GM21360 (cell line): ENCODE data around the gene PARD6B.
"Not testable (repeated sequence)": the region's sequence is repeated elsewhere in the genome, so short reads cannot be mapped to it uniquely, and the experiment has no call there.

Experiments
- ATAC-seq: cut with Tn5 transposase; IDR thresholded peaks from one replicate; pipeline ENCODE4 v1.9.1; 2021; ENCODE audit warnings: mild to moderate bottlenecking, moderate library complexity; ENCODE audit not compliant: unreplicated experiment

PARD6B gene, protein sequence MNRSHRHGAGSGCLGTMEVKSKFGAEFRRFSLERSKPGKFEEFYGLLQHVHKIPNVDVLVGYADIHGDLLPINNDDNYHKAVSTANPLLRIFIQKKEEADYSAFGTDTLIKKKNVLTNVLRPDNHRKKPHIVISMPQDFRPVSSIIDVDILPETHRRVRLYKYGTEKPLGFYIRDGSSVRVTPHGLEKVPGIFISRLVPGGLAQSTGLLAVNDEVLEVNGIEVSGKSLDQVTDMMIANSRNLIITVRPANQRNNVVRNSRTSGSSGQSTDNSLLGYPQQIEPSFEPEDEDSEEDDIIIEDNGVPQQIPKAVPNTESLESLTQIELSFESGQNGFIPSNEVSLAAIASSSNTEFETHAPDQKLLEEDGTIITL

DNA sequence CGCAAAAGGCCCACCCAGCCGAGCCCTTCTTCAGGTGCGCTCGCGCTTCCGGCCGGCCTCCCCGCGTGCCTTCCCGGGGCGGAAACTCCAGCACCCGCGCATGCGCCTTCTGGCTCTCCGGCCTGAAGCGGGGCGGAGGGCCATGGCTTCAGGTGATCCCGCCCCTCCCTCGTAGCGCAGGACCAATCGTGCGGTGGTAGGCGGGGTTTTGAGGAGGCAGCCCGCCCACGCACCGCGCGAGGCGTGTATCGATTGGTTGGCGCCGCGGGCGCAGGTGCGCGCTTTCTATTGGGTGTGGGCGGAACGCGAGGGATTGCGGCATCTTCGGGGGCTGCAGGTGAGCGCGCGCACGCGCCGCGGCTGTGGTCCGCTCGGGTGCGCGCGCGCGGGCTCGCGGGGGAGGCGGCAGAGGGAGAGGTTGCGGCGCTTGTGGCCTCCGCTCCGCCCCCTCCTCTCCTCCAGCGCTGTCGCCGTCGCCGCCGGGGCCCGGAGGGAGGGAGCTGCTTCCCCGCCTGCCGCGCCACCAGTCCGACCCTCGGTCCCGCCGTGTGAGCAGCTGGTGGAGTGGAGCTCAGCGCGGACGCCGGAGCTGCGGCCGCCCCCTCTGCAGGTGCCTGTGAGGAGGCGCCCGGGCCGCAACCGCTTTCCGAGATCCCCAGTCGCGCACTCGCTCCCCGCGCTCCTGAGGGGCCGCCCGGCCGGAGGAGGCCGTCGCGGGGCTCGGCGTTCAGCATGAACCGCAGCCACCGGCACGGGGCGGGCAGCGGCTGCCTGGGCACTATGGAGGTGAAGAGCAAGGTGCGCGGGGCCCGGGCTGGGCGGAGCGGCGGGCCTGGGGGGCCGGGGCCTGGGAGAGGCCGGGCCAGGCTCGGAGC lies at the start of gene PARD6B:
Gene PARD6B (plus strand): TSS at position 526 of the 875 bp plus-strand sequence. CDS start 207 bp downstream, at position 733.
- peak; percentile 74 for ATAC-seq

DNA sequence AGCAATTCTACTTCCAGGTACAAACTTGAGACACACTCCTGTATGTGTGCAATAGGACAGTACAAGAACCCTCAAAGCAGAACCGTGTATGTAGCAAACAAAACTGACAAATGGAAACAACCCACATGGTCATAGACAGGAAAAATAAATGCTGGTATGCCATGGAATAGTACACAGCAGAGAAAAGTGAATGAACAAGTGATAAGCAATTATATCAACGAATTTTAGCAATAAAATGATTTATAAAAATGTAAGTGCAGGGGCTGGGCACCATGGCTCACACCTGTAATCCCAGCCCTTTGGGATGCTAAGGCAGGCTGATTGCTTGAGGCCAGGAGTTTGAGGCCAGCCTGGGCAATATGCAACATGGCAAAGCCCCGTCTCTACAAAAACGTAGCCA lies 49.3 kb upstream of the PARD6B start:
- ATAC-seq: no peak

DNA sequence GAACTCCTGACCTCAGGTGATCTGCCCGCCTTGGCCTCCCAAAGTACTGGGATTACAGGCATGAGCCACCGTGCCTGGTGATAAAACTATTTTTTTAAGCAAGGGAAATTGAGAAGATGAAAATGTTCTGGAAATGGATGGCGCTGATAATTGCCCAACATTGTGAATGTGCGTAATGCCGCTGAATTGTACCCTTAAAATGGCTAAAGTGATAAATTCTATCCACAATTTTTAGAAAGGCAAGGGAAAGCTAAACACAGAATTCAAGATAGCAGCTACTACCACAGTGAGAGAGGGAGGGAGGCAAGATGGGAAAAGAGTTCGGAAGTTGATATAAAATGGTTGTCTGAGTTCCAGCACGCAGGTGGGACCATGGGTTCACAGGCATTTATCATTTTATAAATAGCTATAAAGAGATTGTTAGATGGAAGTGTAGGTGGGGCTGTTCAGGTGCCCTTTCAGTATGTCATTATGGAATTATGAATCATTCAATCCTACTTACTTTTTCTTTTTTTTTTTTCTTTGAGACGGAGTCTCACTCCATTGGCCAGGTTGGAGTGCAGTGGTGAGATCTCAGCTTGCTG lies 48.3 kb upstream of the PARD6B start:
- no peak for ATAC-seq

DNA sequence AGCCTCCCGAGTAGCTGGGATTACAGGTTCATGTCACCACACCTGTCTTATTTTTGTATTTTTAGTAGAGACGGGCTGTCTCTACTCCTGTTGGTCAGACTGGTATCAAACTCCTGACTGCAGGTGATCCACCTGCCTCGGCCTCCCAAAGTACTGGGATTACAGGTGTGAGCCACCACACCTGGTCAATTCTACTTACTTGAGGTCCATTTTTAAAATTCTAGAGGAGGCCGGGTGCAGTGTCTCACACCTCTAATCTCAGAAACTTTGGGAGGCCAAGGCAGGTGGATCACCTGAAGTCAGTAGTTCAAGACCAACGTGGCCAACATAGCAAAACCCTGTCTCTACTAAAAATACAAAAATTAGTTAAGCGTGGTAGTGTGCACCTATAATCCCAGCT lies 47.8 kb upstream of the PARD6B start:
- ATAC-seq: no peak

DNA sequence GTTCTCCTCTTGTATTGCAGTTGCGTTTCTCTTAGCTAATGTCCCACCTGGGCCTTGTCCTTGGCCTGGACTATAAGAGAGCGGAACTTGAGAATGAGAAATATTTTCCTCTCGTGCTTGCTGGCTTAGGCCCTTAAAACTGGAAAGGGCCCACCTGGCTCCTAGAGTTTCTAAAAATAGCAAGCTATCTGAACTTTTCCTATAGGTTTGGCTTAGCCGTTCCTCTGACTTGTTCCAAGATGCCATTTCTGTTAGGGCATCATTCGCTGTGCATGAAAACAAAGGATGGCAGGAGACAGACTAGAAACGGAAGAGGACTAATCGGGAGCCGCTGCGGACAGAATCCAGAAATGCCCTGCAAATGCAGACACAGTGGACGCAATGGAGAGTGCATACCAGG lies 44.6 kb upstream of the PARD6B start:
- no peak for ATAC-seq

DNA sequence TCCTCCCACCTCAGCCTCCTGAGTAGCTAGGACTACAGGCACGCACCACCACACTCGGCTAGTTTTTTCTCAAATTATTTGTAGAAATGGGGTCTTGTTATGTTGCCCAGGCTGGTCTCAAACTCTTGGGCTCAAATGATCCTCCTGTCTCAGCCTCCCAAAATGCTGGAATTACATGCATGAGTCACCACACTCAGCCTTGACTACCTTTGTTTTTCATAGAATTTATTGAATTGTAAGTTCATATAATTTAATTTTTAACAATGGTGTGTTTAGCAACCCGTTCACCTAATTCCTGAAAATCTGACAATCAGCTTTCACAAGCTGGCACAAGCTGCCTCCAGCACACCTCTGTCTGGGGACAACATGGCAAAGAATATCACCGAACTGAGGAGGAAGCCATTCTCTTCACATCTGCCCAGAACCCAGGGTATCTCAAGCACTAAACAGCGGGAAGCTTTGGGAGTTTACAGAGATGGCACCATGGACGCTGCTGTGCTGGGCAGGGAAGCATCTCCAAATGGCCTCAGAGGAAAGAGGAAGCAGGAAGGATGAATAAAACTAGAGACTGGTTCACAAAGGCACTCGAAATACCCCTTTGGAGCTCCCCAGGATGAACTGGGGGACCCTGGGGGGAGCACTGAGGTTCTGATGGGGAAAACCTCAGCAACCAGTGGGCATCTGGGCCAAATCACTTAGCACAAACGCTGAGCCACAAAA lies 43.0 kb upstream of the PARD6B start:
- ATAC-seq: no peak

DNA sequence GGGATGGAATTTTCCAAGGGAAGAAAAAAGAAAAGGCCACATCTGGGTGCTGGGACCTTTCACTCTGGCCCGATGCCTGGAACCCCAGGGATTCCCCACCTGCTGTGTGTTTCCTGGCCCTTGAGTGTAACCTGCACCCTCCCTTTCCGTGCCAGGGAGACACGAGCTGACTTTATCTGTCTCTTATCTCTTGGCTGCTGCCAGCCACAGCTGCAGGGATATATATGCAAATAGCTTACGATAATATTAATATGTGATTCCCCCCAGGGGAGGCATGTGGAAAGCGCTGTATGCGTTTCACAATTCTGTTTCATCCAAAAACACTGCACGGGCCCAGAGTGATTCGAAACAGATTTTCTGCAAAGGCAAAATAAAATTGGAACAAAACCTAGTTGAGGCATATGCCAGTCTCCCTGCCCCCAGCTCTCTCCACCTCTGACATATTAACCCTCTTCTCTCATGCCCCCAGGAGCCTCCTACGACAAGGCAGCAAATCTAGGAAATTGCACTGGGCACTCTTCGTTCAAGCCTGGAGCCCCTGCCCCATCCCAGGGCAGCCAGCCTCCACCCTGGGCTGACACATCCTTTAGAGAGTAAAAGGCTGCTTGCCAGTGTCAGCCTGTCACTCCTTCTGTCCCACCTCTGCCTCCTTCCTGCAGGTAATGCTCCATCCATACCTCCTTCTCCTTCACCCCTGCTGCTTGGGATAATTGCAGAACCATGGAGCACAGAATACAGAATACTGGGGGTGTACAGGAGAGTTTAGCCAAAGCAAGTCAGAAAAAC lies 41.3 kb upstream of the PARD6B start:
- ATAC-seq: no peak

DNA sequence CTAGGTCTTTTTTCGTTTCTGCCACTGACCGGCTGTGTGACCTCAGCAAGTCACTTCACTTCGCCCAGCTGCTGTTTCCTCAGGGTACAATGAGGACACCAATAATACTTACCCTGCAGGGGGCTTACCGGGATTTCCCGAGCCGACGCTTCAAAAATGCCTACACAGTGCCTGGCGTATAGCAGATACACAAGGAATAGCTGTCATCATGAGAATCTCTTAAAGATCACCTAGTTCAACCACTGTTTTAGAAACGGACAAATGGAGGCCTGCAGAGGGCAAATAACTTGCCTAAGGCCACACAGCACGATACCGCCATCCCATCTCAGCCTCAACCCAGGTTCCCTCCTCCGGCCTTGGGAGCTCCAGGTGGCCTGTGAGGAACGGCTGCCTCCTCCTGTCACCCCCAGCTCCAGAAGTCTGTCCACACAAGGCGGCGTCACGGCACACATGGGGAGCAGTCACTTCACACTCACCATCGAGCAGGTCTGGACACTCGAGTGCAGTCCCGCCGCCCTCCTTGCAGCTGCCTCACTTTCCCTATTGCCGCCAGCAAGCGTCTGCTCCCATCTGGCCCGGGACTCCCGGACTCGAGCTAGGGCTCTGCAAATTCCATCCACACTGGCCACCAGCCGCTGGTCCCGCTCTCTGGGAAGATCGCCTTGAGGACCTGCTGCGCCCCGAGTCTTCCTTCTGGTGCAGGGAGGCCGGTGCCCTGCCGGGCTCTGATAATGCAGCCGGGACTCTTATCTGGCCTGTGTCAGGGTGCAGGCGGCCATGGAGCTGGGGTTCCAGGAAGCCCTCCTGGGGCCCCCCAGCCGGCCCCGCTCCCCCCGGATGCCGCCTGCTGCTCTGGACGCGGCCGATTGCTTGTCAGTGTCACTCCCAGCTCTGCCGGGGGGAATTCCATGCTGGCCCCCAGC lies 40.5 kb upstream of the PARD6B start, which contains the start of gene RIPOR3:
Gene RIPOR3 (minus strand): TSS at position 893 of the 923 bp plus-strand sequence. CDS start 414 bp downstream, at position 479.
- no peak for ATAC-seq

DNA sequence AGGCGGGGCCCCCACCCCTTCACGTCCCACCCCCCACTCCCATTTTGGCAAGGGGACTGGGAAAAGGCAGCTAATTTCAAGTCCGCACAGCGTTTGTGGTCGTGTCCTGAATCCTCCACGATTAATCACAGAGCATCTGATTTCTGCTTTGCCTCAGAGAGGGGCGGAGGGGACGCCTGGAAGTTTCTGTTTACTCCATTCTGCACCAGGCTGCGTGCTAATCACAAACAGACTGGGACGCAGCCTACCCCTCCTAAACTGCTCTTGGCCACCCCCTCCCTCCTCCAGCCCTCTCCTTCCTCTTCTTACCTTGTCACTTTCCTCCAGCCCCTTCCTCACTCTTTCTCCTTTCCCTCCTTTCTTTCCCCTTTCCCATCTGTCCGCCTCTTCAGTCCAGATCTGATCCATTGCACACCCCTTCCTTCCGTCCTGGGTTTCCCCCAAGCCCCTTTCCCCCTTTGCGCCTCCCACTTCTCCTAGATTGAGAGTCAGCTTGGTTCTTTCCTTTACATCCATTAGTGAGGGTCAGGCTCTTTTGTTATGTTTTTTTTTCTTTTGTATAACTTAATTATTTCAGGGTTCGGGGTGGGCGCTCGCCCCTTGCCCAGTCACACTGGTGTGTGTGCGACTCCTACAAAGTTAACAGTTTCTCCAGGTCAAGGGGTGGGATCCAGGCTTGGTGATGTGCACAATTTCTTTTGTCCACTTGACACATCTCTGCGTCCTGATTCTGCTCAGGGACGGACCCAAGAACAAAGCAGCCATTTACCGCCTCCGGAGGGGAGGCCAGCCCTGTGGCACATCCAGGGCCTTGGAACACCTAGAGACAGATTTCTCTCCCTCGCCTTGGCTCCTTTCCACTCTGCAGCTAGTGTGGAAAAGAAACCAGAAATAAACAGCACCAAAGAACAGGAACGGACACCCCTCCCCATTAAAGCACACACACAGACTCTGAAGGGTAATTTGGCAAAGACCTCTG lies 39.5 kb upstream of the PARD6B start:
- ATAC-seq: no peak

DNA sequence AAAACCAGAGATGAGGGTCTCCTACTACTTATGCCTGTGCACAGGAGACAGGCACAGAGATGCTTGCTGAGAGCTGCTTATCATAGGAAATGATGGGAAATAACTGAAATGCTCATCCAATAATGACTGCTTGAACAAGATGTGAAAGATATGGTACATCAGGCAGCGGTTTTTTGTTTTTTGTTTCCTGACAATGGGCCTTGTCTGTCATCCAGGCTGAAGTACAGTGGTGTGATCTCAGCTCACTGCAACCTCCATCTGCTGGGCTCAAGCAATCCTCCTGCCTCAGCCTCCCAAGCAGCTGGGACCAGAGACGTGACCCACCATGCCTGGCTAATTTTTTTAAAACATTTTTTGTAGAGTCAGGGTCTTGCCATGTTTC lies 38.8 kb upstream of the PARD6B start:
- ATAC-seq: no peak

DNA sequence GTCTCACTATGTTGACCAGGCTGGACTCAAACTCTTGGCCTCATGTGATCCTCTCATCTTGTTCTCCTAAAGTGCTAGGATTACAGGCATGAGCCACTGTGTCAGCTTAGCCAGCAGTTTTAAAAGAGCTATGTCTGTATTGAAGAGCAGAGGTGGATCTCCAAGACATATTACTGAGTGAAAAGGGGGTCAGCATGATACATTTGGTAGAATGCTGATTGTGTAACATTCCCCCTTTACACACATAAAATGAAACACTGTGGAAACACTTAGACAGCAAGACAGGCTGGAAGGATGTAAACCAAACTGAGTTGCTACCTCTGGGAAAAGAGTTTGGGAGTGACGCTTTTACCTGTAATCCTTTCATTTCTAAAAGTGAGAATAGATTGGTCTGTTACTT lies 38.4 kb upstream of the PARD6B start:
- ATAC-seq: no peak

DNA sequence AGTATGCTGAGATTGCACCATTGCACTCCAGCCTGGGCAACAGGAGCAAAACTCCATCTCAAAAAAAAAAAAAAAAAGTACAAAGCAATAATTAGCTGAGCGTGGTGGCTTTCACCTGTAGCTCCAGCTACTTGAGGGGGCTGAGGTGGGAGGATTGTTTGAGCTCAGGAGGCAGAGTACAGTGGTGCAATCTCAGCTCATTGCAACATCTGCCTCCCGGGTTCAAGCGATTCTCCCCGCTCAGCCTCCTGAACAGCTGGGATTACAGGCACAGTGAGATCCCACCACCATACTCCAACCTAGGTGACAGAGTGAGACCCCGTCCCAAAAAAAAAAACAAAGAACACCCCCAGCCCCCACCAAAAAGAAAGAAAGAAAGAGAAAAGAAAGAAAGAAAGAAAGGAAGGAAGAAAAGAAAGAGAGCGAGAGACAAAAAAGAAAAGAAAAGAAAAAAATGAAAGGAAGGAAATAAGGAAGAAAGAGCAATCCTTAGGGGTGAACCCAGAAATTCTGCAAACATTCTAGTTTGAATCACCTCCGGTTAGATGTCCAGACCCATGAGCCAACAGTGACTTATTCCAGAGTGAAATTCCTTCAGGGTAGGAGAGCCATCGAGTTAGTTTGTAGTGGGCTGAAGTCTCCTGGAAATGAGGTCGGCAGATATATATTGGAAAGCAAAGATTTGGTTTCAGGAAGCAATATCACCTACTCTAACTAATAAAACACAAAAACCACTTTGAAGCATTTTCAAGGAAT lies 36.8 kb upstream of the PARD6B start:
- no peak for ATAC-seq

DNA sequence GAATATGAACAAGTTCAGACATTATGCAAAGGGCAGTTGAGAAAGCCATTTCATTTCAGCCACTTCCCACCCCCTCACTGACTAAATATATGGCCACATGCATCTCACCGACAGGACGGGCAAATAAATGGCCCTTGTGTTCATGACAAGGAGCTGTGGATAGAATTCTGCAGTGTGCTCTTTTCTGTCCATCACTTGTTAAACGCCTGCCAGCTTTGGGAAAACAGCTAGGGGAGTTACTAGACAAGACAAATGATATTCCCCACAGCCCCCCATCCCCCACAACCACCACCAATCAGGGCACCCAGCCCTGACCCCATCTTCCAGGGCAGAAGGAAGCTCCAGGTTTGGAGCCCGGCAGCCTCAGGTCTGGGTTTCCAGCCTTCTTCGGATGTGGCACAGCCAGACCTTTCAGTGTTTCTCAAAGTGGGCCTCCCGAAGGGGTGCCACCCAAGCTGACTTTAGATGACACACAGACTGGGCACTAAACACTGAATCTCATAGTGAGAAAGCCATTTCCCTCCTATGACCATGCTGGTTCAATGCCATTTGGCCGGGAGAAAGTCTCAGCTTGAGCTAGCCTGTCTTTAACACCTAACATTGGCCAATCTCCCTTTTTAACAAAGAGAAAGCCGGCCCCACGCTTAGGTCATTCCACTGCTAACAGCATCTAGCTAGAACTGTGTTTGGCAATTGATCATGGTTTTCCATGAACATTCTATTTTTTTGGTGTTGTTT lies 36.1 kb upstream of the PARD6B start:
- ATAC-seq: no peak

DNA sequence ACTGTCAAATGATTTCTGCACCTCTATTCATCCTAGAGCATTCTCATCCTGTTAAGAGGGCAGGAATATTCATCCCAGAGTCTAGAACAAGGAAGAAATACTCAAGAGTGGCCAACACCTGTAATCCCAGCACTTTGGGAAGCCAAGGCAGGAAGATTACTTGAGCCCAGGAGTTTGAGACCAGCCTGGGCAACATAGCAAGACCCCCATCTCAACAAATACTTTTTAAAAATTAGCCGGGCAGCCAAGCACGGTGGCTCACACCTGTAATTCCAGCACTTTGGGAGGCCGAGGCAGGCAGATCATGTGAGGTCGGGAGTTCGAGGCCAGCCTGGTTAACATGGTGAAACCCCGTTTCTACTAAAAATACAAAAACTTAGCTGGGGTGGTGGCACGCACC lies 33.1 kb upstream of the PARD6B start:
- not testable (repeated sequence) for ATAC-seq

DNA sequence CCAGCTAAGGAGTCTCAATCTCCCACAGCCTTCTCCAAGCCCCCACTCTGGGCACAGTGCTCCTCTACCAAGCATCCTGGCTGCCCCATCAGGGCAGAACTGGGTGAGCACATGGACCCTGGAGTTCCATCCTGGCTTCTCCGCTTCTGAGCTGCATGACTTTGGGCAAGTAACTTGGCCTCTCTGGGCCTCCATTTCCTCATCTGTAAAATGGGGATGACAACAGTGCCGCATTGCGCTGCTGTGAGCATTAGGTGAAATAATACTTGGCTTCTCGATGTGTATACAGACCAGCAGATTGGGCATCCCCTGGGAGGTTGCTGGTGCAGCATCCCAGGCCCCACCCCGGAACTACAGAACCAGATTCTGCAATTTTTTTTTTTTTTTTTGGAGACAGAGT lies 31.7 kb upstream of the PARD6B start:
- ATAC-seq: no peak
